Urothelium cell line (cell line): ENCODE measurements around the gene ANKRD11.
"Not testable (repeated sequence)": the region's sequence is repeated elsewhere in the genome, so short reads cannot be mapped to it uniquely, and the experiment has no call there.

ENCODE experiments used
- DNase-seq: peaks from one replicate; pipeline ENCODE4 v3.0.0; 2011; ENCODE audit warnings: low spot score, mixed read lengths
- FAIRE-seq: peaks from 2 replicates; lab custom pipeline; 2011; peaks lifted over from hg19 to GRCh38; lab: Jason Lieb, UNC

ANKRD11 gene

DNA sequence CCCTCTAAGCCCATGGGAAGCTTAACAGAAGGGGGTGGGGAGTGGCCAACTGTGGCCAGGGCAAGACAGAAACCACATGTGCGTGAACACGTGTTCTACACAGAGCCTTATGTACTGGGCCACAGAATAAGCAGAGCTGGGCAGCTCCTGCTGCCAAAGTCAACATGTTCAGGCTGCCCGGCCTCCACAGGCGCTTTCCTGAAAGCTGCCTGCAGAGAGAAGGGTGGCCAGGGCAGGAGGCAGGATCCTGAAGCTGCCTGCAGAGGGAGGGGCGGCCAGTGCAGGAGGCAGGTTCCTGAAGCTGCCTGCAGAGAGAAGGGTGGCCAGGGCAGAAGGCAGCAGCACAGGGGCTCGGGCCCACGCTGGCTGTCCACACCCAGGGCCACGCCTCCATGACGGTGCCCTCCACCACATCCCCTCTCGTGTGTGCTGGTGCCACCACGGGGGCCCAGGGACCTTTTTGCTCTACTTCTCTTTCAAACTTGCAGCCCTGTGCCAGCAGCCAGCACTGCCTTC lies 79.5 kb downstream of the ANKRD11 start:
- FAIRE-seq (no peak), DNase-seq (no peak)

DNA sequence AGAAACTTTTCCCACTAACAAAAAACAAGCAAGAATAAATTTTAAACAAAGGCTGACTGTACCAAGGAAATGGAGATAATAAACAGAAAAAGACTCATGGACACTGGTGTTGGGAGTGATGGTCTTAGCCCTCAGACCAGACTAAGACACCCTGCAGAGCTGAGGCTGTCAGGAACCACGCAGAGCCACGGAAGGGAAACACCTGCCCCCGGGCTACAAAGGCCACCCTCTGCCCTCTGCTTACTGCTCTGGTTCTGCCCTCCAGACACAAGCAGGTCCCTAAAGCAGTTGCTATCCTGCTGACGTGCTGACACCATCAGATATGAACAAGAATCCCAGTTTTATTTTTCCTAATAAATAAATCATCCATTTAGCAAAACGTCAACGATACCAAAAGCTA lies 80.0 kb downstream of the ANKRD11 start:
- FAIRE-seq = no peak
- no peak for DNase-seq

- DNase-seq = no peak
- no peak for FAIRE-seq
These were observed 81.1 kb downstream of the ANKRD11 start for GRCh38 chr16:89409161-89409711.

DNA sequence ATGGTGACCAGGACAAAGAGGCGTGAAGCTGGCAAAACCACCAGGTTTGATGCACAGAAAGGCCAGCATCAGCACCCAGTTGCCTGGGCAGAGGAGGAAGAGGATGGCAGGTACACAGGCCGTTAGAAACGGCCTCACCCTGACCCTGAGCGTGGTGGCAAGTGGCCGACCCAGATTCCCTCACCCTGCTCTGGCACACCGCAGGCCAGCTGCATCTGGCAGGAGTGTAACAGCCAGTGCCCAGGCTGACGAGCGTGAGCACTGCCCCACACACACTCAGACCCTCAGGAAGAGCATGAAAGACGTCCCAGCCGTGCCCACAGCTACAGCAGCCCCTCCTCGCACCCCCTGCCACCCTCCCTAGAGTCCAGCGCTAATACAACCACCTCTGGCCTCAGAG lies 82.0 kb downstream of the ANKRD11 start:
- no peak for DNase-seq
- FAIRE-seq = no peak

DNA sequence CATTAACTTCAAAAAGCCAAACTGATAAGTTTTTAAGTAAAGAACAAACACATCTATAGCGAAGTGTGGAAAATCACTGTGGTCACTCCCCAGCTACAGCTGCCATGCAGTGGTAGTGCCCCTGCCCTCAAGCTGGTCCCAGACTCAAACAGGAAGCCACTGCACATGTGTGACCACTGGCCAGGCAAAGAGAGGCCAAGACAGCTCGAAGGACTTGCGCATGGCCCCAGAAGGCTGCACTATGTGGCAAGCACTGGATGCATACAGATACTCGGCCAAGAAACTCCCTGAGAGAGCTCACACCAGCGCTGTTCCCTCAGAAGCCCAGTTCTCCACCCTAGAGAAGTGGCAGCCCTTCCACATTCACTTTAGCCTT lies 82.4 kb downstream of the ANKRD11 start:
- FAIRE-seq = no peak
- no peak for DNase-seq

GRCh38 chr16:89407282-89407924 lies 83.0 kb downstream of the ANKRD11 start:
- DNase-seq (no peak), FAIRE-seq (no peak)

- FAIRE-seq (no peak), DNase-seq (no peak)
These were observed 84.0 kb downstream of the ANKRD11 start for GRCh38 chr16:89406277-89406888.

DNA sequence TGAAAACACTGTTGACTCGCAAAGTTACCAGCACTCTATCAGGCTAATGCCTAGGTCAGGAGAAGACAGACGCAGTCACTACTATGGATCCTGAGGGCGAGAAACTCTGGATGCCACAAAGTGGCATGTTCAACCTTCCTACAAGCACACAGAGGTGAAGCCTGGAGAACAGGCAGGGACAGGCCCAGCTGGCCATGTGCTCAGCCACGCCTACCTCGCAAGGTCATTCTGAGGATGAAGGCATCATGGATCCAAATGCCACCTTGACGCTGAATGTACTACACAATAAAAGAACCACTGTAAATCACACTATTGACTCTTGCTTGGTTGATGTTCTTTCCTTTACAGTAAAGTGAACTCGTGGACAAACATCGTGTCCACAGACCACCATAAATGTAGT lies 85.8 kb downstream of the ANKRD11 start:
- DNase-seq (no peak), FAIRE-seq (no peak)

DNA sequence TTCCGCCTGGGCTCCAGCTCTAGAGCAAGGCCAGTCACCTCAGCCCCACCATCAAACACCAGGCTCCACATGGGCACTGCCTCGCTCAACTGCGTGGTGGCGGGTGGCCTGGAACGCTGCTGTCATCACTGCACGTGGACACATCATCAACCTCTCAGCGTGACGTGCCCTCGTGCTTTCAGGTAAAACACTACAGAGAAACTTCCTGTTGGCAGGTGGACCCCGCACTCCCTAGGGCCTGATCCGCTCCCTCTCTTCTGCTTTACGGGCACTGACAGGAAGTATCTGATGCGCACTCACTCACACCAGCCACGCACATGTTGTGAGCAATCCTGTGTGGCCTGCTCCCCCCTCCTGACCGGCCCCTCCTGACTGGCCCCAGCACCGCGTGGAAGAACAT lies 87.4 kb downstream of the ANKRD11 start:
- FAIRE-seq (no peak), DNase-seq (no peak)

- FAIRE-seq = no peak
- no peak for DNase-seq
These were observed 88.5 kb downstream of the ANKRD11 start for GRCh38 chr16:89401641-89402445.

DNA sequence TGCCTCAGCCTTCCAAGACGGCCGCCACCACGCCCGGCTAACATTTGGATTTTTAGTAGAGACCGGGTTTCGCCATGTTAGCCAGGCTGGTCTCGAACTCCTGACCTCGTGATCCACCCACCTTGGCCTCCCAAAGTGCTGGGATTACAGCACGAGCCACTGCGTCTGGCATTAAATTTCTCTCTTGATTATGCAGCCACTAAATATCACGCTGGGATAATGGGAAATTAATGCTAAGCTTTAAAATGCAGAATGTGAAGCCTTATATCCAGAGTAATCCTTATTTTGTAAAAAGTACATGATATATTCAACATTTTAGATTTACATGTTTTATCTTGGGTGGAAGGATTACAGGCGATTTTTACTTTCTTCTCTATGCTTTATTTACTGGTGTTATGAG lies 89.2 kb downstream of the ANKRD11 start:
- no peak for DNase-seq
- FAIRE-seq = no peak

DNA sequence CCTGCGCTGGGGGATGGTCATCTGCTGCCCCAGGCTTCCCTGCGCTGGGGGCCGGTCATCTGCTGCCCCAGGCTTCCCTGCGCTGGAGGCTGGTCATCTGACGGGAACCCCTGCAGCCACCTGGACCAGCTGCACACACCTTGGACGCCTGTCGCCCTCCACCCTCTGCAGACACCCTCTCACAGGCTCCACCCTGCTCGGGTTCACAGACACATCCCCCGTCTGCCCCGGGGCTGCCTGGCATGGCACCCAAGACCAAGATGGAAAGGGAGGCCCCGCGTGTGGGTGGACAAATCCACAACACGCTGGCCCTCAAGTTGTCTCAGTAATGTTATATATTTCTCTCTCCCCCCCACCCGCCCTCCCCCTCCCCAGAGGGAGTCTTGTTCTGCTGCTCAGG lies 89.6 kb downstream of the ANKRD11 start:
- no peak for DNase-seq
- no peak for FAIRE-seq

- DNase-seq (no peak), FAIRE-seq (no peak)
These were observed 91.4 kb downstream of the ANKRD11 start for GRCh38 chr16:89398924-89399323.

GRCh38 chr16:89397331-89397861 lies 93.0 kb downstream of the ANKRD11 start:
- FAIRE-seq (no peak), DNase-seq (no peak)

GRCh38 chr16:89396156-89396555 lies 94.2 kb downstream of the ANKRD11 start:
- FAIRE-seq (no peak), DNase-seq (no peak)

- FAIRE-seq (no peak), DNase-seq (peak; percentile 85)
These were observed 94.9 kb downstream of the ANKRD11 start for GRCh38 chr16:89395150-89396142.

DNA sequence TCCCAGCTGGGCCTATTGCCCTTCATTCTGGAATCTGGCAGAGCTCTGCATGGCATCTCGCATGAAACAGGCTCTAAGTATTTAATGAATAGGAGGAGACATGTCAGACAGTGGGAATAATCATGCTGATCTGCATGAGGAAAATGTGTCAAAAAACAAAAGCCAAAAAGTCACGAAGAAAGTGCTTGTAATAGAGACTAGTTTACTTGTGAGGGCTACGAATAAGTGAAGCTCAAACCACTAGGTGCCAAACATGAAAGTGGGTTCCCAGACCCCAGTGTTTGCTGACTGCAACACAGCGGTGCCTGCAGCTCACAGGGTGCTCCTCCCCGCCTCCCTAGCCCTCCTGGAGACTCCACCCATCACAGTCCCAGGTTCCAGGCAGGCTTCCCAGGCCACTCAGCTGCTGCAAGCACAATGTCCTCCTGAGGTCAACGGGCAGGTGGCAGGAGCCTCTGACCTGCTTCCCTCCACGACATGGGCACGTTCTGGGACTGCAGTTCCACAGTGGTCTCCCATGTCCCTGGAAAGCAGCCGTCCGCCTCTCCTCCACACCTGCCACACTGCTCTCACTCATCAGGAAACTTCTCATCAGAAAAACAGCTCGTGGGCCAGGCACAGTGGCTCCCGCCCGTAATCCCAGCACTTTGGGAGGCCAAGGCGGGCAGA lies 96.5 kb downstream of the ANKRD11 start:
- no peak for FAIRE-seq
- DNase-seq = no peak

DNA sequence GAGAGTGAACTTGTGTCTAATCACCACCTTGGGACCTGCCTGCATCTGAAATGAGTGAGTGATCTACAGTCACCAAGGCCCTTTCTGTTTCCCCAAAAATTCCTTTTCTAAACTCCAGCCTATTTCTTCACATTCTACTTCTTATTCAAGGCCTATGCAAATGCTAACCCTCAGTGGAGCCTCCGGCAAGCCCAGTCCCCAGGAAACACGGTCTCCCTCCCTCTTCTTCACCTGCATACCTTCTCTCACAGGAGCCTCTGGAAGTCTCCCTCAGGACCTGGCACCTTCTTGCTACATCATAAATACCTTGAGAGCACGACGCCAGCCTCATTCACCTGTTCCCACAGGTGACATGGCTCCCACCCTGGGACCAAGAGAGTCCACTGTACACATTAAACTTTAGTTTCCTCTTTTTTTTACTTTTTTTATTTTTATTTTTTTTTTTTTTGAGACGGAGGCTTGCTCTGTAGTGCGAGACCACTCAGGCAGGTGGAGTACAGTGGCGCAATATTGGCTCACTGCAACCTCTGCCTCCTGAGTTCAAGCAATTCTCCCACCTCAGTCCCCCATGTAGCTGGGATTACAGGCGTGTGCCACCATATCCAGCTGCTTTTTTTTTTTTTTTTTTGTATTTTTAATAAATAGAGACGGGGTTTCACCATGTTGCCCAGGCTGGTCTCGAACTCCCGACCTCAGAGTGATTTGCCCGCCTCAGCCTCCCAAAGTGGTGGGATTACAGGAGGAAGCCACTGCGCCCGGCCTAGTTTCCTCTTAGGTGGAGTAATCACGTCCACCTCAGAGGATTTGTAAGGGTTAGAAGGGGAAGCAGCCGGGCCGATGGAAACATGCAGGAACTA lies 97.3 kb downstream of the ANKRD11 start:
- DNase-seq = no peak
- no peak for FAIRE-seq

DNA sequence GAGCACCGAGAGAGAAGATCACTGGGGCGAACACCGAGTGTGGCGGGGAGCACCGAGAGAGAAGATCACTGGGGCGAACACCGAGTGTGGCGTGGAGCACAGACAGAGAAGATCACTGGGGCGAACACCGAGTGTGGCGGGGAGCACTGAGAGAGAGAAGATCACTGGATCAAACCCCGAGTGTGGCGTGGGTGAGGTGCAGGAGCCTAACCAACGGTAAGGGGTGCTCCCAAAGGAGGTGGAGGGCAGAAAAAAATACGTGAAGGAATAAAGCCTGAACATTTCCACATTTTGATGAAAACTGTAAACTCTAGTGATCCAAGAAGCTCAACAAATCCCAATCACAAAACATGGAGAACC lies 100.2 kb downstream of the ANKRD11 start:
- DNase-seq, FAIRE-seq: not testable (repeated sequence)
